ENCODE measurements around the gene MEX3D.

DNA sequence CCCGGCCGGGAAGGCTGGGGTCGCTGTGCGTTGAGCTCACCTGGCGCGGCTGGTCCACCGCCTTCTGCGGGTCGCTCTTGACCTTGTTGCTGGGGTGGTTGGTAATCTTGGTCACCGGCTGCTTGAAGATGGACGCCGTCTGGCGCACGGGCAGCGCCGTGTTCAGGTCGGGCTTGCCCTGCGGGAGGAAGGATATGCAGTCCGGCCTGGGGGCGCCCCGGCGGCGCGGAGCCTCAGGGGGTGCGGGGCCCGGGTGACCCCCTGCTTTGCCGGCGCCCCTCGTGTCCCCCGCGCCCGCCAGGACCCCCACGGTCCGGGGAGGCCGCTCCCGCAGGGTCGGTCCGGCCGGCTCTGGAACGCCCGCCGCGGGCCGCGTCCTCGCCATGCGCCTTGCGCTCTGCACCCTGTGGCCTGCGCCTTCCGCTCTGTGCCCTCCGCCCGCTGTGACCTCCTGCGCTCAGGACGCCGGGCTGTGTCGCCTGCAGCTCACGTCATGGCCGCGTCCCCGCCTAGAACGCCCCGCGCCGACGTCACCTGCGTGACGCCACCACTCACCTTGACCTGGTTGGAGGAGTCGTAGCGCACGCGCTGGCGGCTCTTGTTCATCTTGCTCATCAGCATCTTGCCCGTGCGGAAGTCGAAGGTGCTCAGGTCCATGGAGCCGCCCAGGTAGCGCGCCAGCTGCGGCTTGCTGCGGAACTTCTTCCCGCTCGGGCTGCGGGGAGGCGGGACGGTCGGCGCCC lies 16.5 kb upstream of the MEX3D start:
- TF ChIP-seq CTCF (IDR thresholded peaks at IDR 0.05) (no peak), EP300 (IDR thresholded peaks at IDR 0.05) (no peak), POLR2AphosphoS5 (IDR thresholded peaks at IDR 0.05) (no peak)

Measured in esophagus muscularis mucosa (tissue), 4 donors.